GM12872 (cell line): Measurements from ENCODE around the gene CDH24.

Experiments
- CTCF ChIP-seq: IDR thresholded peaks from 3 replicates; pipeline ENCODE4 v1.5.1; 2011; ENCODE audit warnings: low read depth, mild to moderate bottlenecking, low read length, moderate library complexity; ENCODE audit not compliant: insufficient read depth

The CDH24 gene

GRCh38 chr14:23085458-23085857 is 28.1 kb upstream of the CDH24 start:
- TF ChIP-seq CTCF = no peak

- TF ChIP-seq CTCF = no peak
Observed at GRCh38 chr14:23080474-23080873, 23.2 kb upstream of the CDH24 start.

GRCh38 chr14:23079716-23080115 is 22.4 kb upstream of the CDH24 start:
- no peak for TF ChIP-seq CTCF

GRCh38 chr14:23078692-23079116 is 21.4 kb upstream of the CDH24 start:
- no peak for TF ChIP-seq CTCF

GRCh38 chr14:23077962-23078361 is 20.6 kb upstream of the CDH24 start:
- no peak for TF ChIP-seq CTCF

GRCh38 chr14:23076785-23077408 is 19.6 kb upstream of the CDH24 start:
- TF ChIP-seq CTCF = peak; percentile 63

GRCh38 chr14:23074906-23075305 is 17.6 kb upstream of the CDH24 start:
- no peak for TF ChIP-seq CTCF
